Liver (tissue), 3 donors: Measurements from ENCODE around the gene SIK2.

Experiments used
- CTCF ChIP-seq: fragments of 150-350 bp; IDR thresholded peaks from 2 replicates; pipeline ENCODE4 v1.5.1; 2017; ENCODE audit warnings: improper control_type of control experiment, low read depth, low read length; ENCODE audit not compliant: missing input control
- FOXA1 ChIP-seq: IDR thresholded peaks from 2 replicates; pipeline ENCODE4 v1.6.1; 2016; ENCODE audit warnings: antibody characterized with exemption
- RAD21 ChIP-seq, 2 donors: IDR thresholded peaks; 2 replicates each; pipeline ENCODE4 v1.6.1; 2016; ENCODE audit warnings: antibody characterized with exemption in 2 of 2, mild to moderate bottlenecking in 2 of 2
- SP1 ChIP-seq: IDR thresholded peaks from 2 replicates; pipeline ENCODE4 v1.6.1; 2018; ENCODE audit warnings: antibody characterized with exemption, mild to moderate bottlenecking
- TAF1 ChIP-seq: conservative IDR thresholded peaks from 2 replicates; pipeline ENCODE4 v1.6.1; 2016; ENCODE audit warnings: antibody characterized with exemption, mild to moderate bottlenecking
- YY1 ChIP-seq: IDR thresholded peaks from 2 replicates; pipeline ENCODE4 v1.6.1; 2016; ENCODE audit warnings: antibody characterized with exemption, mild to moderate bottlenecking
- TF ChIP-seq, protein P1 (sequence below): IDR thresholded peaks from 2 replicates; pipeline ENCODE4 v1.6.1; 2016; ENCODE audit warnings: antibody characterized with exemption, mild to moderate bottlenecking
- donor health status: healthy.
- donor health status: healthy.

DNA sequence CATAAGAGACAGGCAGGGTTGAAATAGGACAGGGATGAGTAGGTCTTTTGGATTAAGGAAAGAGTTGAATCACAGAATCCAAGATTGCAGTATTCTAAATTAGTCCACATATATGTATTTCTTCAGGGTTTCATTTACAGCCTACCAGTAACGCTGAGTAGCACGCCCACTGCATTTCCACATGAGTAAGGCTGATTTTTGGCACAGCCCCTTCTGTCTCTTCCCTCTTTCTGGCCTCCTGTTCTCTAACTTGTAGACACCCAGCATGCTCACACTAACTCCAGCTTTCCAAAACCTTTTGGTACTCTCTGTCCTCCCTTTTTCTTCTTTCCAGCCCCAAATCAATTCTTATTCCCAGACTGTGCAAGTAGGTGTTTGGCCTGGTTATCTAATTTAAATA is 3.7 kb upstream of the SIK2 start:
- no peak for TF ChIP-seq CTCF
- TF ChIP-seq RAD21 (IDR thresholded peaks at IDR 0.05) = no peak
- TF ChIP-seq FOXA1 = no peak
- TF ChIP-seq TAF1 = no peak
- TF ChIP-seq YY1 = no peak
- TF ChIP-seq SP1 = no peak
- TF ChIP-seq, protein P1, sequence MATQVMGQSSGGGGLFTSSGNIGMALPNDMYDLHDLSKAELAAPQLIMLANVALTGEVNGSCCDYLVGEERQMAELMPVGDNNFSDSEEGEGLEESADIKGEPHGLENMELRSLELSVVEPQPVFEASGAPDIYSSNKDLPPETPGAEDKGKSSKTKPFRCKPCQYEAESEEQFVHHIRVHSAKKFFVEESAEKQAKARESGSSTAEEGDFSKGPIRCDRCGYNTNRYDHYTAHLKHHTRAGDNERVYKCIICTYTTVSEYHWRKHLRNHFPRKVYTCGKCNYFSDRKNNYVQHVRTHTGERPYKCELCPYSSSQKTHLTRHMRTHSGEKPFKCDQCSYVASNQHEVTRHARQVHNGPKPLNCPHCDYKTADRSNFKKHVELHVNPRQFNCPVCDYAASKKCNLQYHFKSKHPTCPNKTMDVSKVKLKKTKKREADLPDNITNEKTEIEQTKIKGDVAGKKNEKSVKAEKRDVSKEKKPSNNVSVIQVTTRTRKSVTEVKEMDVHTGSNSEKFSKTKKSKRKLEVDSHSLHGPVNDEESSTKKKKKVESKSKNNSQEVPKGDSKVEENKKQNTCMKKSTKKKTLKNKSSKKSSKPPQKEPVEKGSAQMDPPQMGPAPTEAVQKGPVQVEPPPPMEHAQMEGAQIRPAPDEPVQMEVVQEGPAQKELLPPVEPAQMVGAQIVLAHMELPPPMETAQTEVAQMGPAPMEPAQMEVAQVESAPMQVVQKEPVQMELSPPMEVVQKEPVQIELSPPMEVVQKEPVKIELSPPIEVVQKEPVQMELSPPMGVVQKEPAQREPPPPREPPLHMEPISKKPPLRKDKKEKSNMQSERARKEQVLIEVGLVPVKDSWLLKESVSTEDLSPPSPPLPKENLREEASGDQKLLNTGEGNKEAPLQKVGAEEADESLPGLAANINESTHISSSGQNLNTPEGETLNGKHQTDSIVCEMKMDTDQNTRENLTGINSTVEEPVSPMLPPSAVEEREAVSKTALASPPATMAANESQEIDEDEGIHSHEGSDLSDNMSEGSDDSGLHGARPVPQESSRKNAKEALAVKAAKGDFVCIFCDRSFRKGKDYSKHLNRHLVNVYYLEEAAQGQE = no peak
